Medulla oblongata (tissue), 1 donor: ENCODE measurements around the gene TMEM214.

Experiments
- DNase-seq: peaks from one replicate; pipeline ENCODE4 v3.0.0-alpha.2; 2015; ENCODE audit errors: extremely low spot score

The TMEM214 gene

DNA sequence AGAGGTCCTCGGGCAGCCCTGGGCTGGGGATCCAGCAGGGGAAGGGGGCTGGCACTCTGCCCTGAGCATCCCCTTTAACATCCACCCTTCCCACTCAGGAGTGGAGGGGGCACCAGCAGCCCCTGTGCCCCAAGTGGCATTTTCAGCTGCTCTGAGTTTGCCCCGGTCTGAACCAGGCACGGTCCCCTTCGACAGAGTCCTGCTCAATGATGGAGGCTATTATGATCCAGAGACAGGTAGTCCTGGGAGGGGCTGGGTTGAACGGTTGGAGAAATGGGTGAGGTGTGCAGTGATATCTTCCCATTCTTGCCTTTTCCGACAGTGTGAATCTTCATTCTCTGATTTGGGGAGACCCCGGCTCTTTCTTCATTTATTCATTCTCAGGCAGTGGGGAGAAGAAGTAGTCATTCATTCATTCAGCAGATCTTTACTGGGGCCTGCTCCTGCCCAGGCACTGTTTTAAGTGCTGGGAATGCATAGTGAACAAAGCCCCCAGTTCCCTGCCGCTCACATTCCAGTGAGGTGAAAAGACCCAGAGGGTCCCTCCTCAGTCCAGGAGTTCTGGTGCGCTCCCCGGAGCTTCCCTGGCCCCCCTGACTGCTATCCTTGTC is 52.4 kb downstream of the TMEM214 start:
- no peak for DNase-seq

DNA sequence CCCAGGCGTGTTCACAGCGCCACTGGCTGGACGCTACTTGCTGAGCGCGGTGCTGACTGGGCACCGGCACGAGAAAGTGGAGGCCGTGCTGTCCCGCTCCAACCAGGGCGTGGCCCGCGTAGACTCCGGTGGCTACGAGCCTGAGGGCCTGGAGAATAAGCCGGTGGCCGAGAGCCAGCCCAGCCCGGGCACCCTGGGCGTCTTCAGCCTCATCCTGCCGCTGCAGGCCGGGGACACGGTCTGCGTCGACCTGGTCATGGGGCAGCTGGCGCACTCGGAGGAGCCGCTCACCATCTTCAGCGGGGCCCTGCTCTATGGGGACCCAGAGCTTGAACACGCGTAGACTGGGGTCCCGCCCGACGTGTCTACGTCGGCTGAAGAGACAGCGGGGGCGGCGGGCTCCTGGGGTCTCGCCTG is 52.9 kb downstream of the TMEM214 start:
- DNase-seq = peak; percentile 88

GRCh38 chr2:27086090-27086723 is 53.4 kb downstream of the TMEM214 start:
- DNase-seq = peak; percentile 96

- no peak for DNase-seq
These were observed 54.2 kb downstream of the TMEM214 start, which contains the start of gene KHK for GRCh38 chr2:27086724-27087593. Gene KHK, plus strand, starts transcription at chr2:27086772. Its CDS starts 488 bp downstream, at chr2:27087260.

DNA sequence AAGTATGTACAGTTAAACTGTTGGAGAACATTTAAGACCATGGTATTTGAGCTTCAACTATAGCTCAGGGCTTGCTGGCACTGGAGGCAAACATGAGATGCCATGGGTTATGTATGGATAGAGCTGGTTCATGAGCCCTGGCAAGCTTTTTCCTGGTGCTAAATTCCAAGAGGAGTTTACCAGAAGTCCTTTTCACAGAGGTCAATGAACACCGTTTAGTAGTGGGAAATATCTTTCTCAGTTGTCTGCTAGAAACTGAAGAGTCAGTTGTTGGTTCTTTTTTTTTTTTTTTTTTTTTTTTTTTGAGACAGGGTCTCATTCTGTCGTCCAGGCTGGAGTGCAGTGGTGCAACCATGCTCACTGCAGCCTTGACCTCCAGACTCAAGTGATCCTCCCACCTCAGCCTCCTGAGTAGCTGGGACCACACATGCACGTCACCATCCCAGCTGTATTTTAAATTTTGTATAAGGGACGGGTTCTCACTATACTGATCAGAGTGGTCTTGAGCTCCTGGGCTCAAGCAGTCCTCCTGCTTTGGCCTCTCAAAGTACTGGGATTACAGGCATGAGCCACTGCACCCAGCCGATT is 55.2 kb downstream of the TMEM214 start:
- no peak for DNase-seq

DNA sequence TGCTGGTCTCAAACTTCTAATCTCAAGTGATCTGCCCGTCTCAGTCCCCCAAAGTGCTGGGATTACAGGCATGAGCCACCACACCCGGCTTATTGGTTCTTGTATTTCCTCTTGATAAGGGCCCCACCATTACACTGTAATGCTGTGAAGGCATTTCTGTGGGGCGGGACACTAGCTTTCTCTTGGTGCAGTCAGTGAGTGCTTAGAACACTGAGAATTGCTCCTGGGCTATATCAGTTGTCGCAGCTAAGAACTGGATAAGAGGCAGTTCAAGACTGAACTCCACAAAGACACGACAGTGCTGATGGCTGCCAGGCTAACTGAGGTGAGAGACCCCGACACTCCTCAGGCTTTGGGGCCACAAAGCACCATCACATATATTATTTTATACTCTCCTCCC is 55.9 kb downstream of the TMEM214 start:
- no peak for DNase-seq

DNA sequence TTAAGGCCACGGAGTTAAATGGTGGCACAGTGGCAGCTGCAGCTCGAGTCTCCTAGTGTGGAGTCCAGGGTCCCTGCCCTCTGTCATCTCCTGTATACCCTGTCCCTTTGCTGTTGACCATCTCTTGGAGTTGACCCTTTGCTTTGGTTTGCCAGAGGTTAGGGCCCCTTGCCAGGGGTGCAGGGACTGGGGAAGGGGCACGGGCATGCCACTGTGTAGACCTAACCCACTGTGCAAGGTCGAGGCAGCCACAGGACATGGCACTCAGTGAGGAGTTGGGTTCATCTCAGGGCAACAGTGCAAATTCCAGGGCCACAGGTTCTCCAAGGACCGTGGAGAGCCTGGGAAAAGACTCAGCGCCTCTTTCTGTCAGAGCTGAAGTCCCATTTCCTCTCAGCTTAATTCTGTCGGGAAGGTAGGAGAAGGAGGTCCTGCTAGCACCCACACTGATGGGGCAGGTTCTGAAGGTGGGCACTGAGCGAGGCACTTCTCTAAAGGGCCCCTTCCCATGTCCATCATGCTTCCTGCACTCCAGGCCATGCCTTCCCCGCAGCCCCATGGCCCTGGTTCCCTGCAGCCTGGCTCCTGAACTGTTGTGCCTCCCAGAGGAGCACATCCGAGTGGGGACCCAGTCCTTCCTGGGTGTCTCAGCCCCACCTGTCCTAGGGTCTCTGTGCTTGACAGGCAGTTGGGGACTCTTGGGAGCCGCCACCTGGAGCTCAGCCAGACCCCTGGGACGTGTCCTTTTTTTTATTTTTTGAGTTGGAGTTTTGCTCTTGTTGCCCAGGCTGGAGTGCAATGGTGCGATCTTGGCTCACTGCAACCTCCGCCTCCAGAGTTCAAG is 56.6 kb downstream of the TMEM214 start:
- no peak for DNase-seq
